GM10847 (cell line): ENCODE measurements around the gene TAF7.

ENCODE experiments used
- POLR2A ChIP-seq: IDR thresholded peaks from 2 replicates; pipeline ENCODE4 v1.6.1; 2011; ENCODE audit not compliant: insufficient read length; ENCODE audit errors: extremely low read depth

The TAF7 gene

DNA sequence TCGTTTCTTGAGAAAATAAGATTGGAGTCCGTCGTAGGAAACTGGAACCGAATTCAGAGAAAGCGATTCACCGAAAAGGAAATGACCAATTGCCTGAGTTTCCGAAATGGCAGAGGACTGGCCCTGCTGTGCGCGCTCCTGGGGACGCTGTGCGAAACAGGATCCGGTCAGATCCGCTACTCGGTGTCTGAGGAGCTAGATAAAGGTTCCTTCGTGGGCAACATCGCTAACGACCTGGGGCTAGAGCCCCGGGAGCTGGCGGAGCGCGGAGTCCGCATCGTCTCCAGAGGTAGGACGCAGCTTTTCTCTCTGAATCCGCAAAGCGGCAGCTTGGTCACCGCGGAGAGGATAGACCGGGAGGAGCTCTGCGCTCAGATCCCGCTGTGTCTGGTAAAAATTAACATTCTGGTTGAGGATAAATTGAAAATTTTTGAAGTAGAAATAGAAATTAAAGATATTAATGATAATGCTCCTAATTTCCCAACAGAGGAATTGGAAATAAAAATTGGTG, 23.4 kb upstream of the TAF7 start:
- TF ChIP-seq POLR2A: no peak

DNA sequence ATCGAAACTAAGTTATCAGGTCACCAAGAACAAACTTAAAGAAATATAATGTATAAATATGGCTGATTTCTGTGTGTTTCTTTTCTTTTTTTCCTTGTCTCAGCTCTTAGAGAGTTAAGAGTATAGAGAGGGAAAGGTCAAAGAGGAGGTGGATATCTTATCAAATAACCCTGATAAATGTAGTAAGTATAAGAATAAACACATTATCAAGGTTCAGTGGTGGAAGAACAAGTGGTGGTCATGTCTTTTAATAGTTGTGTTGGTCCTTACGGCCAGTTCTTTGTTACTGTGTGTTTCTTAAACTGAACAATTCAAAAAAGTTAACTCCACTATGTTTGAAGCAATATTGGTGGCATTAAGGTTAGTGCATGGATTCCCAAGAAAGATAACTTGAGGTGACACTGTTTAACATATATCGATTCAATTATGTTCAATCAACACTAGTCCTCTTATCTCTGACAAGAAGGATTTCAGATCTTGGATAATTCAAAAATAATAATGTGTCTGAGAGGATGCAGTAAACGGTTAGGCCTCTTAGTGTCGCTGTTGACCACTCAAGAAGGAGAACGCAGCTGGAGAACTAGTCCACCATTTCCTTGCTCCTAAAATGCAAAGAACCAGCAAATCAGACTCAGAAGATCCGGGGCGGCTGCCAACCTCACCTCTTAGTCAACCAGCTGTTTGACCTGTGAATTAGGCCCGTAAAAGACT, 22.8 kb upstream of the TAF7 start, which contains the start of gene PCDHGA3:
Gene PCDHGA3 (plus strand): TSS at position 588 of the 711 bp plus-strand sequence. CDS start 205 bp downstream, outside the sequence.
- no peak for TF ChIP-seq POLR2A

DNA sequence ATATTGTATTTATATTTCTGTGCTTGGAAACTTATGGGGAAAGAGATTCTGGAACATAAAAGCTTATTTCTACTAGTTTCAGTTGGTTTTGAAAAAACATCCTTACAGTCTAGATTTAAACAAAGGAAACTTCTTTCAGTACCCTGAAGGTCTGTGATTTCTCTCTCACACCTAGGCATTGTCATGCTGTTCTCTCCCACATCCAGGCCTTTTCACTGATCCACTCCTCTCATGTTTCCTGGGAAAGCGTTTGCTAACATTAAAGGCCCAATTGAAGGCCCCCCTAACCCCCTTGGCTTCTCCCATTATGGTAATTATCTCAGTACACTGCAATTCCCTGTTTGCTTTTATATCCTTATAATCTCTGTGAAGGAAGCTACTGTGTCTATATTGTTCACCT, 22.2 kb upstream of the TAF7 start:
- TF ChIP-seq POLR2A: no peak

DNA sequence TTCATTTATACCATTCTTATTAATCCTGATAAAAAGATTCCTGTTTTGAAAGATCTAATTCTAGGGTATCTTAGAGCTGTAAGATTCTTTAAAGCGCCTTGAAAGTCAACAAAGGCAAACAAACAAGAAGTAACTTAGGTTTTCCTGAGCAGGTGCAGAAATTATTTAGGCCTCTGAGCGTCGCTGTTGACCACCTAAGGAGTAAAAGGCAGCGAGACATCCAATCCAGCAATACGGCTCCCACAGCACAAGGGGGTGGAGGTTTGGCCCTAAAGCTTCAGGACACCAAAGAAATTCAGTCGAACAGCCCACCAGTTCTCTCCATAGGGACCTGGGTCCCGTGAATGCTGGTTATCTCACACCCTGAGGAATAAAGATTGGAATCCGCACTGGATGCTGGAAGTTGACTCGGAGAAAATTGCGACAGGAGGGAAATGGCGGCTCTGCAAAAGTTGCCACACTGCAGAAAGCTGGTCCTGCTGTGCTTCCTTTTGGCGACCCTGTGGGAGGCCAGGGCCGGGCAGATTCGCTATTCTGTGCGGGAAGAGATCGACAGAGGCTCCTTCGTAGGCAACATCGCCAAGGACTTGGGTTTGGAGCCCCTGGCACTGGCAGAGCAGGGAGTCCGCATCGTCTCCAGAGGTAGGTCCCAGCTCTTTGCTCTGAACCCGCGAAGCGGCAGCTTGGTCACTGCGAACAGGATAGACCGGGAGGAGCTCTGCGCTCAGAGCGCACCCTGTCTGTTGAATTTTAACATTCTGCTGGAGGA, 18.1 kb upstream of the TAF7 start, which contains the start of gene PCDHGA2:
Gene PCDHGA2 (plus strand): TSS at position 223 of the 769 bp plus-strand sequence.
- no peak for TF ChIP-seq POLR2A

DNA sequence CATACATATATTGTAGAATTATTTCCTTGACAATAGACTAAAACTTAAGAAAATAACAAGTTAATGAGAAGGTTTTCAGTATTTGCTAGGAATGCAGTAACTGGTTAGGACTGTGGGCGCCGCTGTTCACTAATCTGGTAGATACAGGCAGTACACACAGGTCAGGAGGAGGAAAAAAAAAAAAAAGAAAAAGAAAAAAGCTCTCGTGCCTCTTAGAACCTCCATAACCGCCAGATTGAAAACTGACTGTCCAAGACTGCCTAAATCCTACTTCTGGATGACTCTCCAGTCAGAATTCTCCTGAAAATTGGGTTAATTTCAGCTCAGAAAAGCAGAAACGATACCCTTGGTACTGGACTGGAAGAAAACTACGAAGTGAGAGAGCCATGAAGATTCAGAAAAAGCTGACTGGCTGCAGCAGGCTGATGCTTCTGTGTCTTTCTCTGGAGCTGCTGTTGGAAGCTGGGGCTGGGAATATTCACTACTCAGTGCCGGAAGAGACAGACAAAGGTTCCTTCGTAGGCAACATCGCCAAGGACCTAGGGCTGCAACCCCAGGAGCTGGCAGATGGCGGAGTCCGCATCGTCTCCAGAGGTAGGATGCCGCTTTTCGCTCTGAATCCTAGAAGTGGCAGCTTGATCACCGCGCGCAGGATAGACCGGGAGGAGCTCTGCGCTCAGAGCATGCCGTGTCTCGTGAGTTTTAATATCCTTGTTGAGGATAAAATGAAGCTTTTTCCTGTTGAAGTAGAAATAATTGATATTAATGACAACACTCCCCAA, 9.9 kb upstream of the TAF7 start, which contains the start of gene PCDHGA1:
Gene PCDHGA1 (plus strand): TSS at position 216 of the 782 bp plus-strand sequence.
- TF ChIP-seq POLR2A: no peak

DNA sequence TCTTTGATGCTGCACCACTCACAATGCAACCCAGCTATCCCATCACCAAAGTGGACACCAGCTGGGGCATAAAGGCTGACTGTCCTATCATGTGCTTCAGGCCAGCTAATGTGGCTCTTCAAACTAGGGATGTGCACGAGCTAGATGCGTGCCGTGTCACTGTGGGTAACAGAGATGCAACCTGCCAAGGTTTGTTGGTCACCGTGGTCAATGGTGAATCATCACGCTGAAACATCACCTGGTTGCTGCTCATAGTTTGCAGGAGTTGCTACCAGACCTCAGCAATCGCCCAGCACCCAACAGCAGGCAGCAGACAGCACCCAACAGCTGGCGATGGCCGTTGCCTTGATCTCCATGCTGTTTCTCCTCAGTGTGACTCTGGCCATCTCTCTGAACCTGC, 7.6 kb upstream of the TAF7 start:
- no peak for TF ChIP-seq POLR2A

DNA sequence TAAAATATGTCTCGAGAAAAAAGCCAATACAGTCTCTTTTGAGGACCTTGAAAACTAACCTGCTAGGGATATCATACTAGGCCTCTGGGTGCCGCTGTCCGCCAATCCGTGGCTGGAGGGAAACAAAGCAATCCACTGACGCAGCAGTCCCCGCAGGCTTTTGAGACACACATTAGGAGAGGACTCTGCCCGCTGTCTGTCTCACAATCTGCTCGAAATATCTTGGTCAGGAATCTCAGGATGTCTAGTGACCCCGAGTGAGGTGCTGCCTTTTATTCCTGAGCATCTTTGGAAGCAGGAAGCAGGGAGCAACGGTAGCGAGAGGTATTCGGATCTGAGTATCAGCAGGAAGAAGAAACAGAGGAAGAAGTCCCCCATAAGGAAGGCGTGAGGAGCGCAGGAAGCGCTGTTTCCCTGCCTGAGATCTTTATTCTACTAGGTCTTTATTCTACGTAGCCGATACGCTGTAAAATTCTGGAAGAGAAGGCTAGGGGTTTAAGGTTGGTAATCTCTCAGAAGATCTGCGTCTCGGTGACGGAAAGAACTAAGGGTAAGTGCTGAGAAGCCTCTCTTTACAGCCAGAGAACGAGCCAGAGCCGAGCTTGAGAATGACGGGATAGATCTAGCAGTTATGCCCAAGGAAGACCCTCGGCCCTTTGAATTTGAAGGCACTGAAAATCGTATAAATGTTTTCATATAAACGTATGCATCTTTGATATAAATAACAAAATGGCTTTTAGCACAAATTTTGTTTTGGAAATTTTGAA, 5.7 kb upstream of the TAF7 start:
- no peak for TF ChIP-seq POLR2A

DNA sequence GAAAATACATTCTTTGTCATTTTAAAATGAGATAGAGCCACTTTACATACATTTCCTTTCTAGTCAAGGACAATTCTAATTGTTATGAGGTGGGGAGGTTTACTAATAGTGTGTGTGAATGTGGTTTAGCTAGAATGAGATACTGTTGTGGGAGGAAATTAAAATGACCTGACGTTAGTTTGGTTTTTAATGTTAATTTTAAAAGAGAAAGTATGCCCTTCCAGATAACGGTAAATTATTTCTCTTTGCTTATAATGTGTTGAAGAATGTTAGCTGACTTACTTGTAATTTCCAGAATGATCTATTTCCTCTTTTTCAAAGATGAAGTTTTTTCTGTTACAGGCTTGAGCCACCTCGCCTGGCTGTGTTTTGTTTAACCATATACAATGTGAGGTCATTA, 1.7 kb upstream of the TAF7 start:
- TF ChIP-seq POLR2A: no peak

DNA sequence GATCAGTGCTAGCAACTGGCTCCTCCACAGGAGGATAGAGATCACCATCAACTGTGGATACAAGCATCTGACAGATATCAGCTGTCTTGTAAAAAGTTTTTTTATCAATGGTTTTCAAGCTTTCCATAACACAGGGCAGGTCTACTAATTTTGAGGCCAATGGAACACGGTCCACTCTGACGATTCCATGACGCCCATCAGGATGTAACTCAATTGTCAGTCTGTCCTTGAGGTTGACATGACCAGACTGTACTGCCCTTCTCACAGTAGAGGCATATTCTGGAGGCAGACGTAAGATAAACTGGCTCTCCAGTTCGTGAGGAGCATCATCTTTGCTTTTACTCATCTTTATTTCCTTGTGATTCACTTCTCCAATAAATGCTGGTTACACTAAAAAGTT, 885 bp downstream of the TAF7 start:
- no peak for TF ChIP-seq POLR2A

DNA sequence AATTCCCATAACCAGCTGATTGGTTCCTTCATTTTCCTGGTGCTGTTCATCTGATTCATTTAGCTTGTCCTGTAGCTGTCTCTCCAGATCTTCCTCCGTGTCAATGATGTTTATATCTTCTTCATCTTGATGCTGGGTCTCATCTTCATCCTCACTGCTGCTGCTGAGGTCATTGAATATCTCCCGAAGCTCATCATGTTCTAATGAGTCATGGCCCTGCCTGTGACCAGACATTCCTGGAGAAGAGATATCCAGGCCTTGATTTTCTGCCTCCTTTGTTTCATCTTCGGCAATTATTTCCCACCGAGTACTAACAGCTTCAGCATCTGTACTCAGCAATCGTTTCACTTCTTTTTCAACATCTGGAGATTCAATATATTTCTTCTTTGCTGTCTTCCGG, 1.4 kb downstream of the TAF7 start:
- no peak for TF ChIP-seq POLR2A

DNA sequence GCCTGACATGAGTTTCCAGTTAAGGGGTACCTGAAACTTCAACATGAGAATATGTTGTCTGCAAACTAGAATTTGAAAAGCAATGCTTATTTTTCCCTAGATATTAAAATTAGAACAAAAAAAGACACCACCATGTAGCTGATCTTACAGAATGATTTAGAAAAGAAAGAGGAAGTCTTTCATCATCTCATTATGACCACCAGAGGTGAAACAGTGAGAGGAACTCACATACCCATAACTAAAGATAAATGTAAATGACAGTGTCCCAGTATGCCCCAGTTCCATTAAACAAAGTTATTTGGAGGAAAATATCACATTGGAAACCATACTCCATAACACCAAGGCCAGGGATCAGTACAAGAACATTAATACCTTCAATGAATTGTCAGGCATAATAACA, 6.9 kb downstream of the TAF7 start:
- TF ChIP-seq POLR2A: no peak

DNA sequence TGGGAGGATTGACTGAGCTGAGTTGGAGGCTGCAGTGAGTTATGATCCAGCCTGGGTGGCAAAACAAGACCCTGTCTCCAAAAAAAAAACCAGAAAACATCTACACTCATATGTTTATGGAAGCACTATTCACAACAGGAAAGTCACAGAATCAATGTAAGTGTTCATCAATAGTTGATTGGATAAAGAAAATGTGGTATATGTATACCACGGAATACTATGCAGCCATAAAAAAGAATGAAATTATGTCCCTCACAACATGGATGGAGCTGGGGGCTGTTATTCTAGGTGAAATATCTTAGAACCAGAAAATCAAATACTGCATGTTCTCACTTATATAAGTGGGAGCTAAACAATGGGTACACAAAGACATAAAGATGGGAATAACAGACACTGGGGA, 14.0 kb downstream of the TAF7 start:
- no peak for TF ChIP-seq POLR2A

DNA sequence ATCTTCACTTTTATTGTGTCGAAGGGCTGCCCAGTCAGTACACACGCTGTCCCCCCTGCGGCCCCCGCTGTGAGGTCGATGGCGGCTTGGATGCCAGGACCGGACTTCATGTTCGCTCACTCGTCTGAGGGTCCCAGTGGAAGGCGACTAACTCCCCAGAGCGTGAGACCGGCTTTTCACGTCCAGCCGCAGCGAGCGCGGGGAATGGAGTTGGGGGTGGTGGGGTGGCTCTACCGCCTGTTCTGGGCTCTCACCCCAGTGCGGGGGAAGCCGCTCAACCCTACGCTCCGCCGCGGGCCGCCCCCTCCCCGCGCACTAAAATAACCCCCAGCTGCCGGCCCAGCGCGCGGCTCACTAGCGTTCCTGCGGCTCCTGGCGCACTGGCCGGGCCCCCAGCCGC, 16.8 kb downstream of the TAF7 start, which contains the start of gene SLC25A2:
Gene SLC25A2 (minus strand): TSS at position 294 of the 400 bp plus-strand sequence. CDS start 184 bp downstream, at position 110.
- no peak for TF ChIP-seq POLR2A

DNA sequence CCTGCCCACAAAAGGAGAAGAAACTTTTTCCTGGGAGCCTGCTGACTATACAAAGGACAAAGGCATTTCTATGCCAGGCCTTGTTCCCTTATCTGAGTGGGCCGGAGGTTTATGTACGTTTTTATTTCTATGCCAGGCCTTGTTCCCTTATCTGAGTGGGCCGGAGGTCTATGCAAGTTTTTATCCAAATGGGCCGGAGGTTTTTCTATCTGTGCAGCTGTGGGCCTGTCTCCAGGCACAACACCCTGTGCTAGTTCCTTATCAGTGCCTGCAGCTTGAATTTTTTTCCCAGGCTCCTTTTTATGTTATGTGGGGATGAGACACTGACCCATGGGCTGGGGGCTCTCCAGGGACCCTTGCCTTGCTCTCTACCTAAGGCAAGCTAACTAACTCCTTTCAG, 22.2 kb downstream of the TAF7 start:
- no peak for TF ChIP-seq POLR2A
